Measurements from ENCODE around the gene TRIP10. TPM values are rescaled to one million over a fixed set of nuclear protein-coding genes. Genes with fewer than 3 reads are reported as not detected.

The TRIP10 gene
- total RNA-seq: 66.3 and 67.7 TPM in 2 replicates

- H3K9me3 Mint-ChIP-seq: no peaks in the 10 kb centered on the region
- H3K27ac Mint-ChIP-seq: peak within 1 kb of the TSS; percentile 99
- peaks cover 39% of the 10 kb centered on the region for H3K4me1 Mint-ChIP-seq
- peaks cover 32% of the 10 kb centered on the region for H3K36me3 Mint-ChIP-seq (ENCODE audit: low read depth)
- DNase-seq: peak; percentile 95
- intact Hi-C loops (cut with micrococcal nuclease): loop anchor here (5.0 kb wide), 3 partner anchors 207 to 1203 kb away; partner anchors contain the start of genes PET100, TIMM44, TNFSF9 and XAB2
- peak within 1 kb of the TSS; percentile 98 for H3K4me3 Mint-ChIP-seq
- H3K27me3 Mint-ChIP-seq: no peaks in the 10 kb centered on the region
These were observed at the start of gene TRIP10 for GRCh38 chr19:6739390-6739882. TSS of gene TRIP10 (plus strand) at chr19:6739680. CDS start at chr19:6739762, 82 bp downstream.

- Mint-ChIP-seq H3K4me3 (no peak overlapping the region), H3K4me1 (peaks cover 11% of the 10 kb centered on the region), H3K27me3 (peaks cover 2% of the 10 kb centered on the region), H3K9me3 (peaks cover 4% of the 10 kb centered on the region), H3K36me3 (ENCODE audit: low read depth) (no peaks in the 10 kb centered on the region), H3K27ac (no peak overlapping the region)
- intact Hi-C loops (cut with micrococcal nuclease): no loop called here
- no peak for DNase-seq
These were observed 49.2 kb upstream of the TRIP10 start for GRCh38 chr19:6690160-6690885.

- intact Hi-C loops (cut with micrococcal nuclease): no loop called here
- Mint-ChIP-seq H3K4me1 (peaks cover 11% of the 10 kb centered on the region), H3K36me3 (ENCODE audit: low read depth) (no peaks in the 10 kb centered on the region), H3K4me3 (no peak overlapping the region), H3K27ac (no peak overlapping the region), H3K9me3 (peaks cover 4% of the 10 kb centered on the region), H3K27me3 (peaks cover 2% of the 10 kb centered on the region)
- no peak for DNase-seq
These were observed 48.1 kb upstream of the TRIP10 start for GRCh38 chr19:6691342-6691741.

- no peak overlapping the region for H3K4me3 Mint-ChIP-seq
- intact Hi-C loops (cut with micrococcal nuclease): no loop called here
These were observed 47.5 kb upstream of the TRIP10 start for GRCh38 chr19:6692027-6692426.

GRCh38 chr19:6693056-6693471, 46.4 kb upstream of the TRIP10 start:
- Mint-ChIP-seq H3K4me3 (no peak overlapping the region), H3K9me3 (no peaks in the 10 kb centered on the region), H3K27ac (no peak overlapping the region), H3K36me3 (ENCODE audit: low read depth) (no peaks in the 10 kb centered on the region), H3K4me1 (peaks cover 9% of the 10 kb centered on the region), H3K27me3 (peaks cover 2% of the 10 kb centered on the region)
- intact Hi-C loops (cut with micrococcal nuclease): no loop called here
- no peak for DNase-seq

More at GRCh38 chr19:6692027-6692426, 47.5 kb upstream of the TRIP10 start:
- H3K27ac Mint-ChIP-seq: no peak overlapping the region
- no peak for DNase-seq
- peaks cover 4% of the 10 kb centered on the region for H3K9me3 Mint-ChIP-seq
- H3K36me3 Mint-ChIP-seq (ENCODE audit: low read depth): no peaks in the 10 kb centered on the region
- peaks cover 2% of the 10 kb centered on the region for H3K27me3 Mint-ChIP-seq
- H3K4me1 Mint-ChIP-seq: peaks cover 10% of the 10 kb centered on the region

GRCh38 chr19:6693681-6694080, 45.8 kb upstream of the TRIP10 start:
- H3K36me3 Mint-ChIP-seq (ENCODE audit: low read depth): no peaks in the 10 kb centered on the region
- H3K27me3 Mint-ChIP-seq: peaks cover 2% of the 10 kb centered on the region
- intact Hi-C loops (cut with micrococcal nuclease): no loop called here
- H3K4me1 Mint-ChIP-seq: peaks cover 8% of the 10 kb centered on the region
- H3K9me3 Mint-ChIP-seq: no peaks in the 10 kb centered on the region
- H3K27ac Mint-ChIP-seq: no peak overlapping the region
- DNase-seq: no peak
- no peak overlapping the region for H3K4me3 Mint-ChIP-seq

- no peaks in the 10 kb centered on the region for H3K9me3 Mint-ChIP-seq
- intact Hi-C loops (cut with micrococcal nuclease): no loop called here
- DNase-seq: no peak
- peaks cover 2% of the 10 kb centered on the region for H3K27me3 Mint-ChIP-seq
- no peak overlapping the region for H3K27ac Mint-ChIP-seq
- peaks cover 4% of the 10 kb centered on the region for H3K4me1 Mint-ChIP-seq
- no peak overlapping the region for H3K4me3 Mint-ChIP-seq
- no peaks in the 10 kb centered on the region for H3K36me3 Mint-ChIP-seq (ENCODE audit: low read depth)
These were observed 45.2 kb upstream of the TRIP10 start for GRCh38 chr19:6694147-6694815.

- H3K9me3 Mint-ChIP-seq: no peaks in the 10 kb centered on the region
- H3K27ac Mint-ChIP-seq: no peak overlapping the region
- intact Hi-C loops (cut with micrococcal nuclease): no loop called here
- peaks cover under 1% of the 10 kb centered on the region for H3K27me3 Mint-ChIP-seq
- DNase-seq: no peak
- H3K36me3 Mint-ChIP-seq (ENCODE audit: low read depth): no peaks in the 10 kb centered on the region
- no peak overlapping the region for H3K4me3 Mint-ChIP-seq
- H3K4me1 Mint-ChIP-seq: peaks cover 3% of the 10 kb centered on the region
These were observed 43.1 kb upstream of the TRIP10 start for GRCh38 chr19:6696239-6696820.

- H3K27ac Mint-ChIP-seq: no peak overlapping the region
- H3K36me3 Mint-ChIP-seq (ENCODE audit: low read depth): no peaks in the 10 kb centered on the region
- H3K27me3 Mint-ChIP-seq: no peaks in the 10 kb centered on the region
- intact Hi-C loops (cut with micrococcal nuclease): no loop called here
- H3K4me3 Mint-ChIP-seq: no peak overlapping the region
- no peak for DNase-seq
- H3K9me3 Mint-ChIP-seq: no peaks in the 10 kb centered on the region
- H3K4me1 Mint-ChIP-seq: peaks cover 3% of the 10 kb centered on the region
These were observed 42.2 kb upstream of the TRIP10 start for GRCh38 chr19:6697291-6697690.

GRCh38 chr19:6699935-6700334, 39.5 kb upstream of the TRIP10 start:
- H3K9me3 Mint-ChIP-seq: no peaks in the 10 kb centered on the region
- intact Hi-C loops (cut with micrococcal nuclease): no loop called here
- no peak for DNase-seq

GRCh38 chr19:6700586-6701316, 38.7 kb upstream of the TRIP10 start:
- no peak for DNase-seq
- Mint-ChIP-seq H3K4me1 (peaks cover 3% of the 10 kb centered on the region), H3K27ac (no peak overlapping the region), H3K4me3 (no peak overlapping the region), H3K36me3 (ENCODE audit: low read depth) (no peaks in the 10 kb centered on the region), H3K9me3 (no peaks in the 10 kb centered on the region), H3K27me3 (peaks cover 2% of the 10 kb centered on the region)
- intact Hi-C loops (cut with micrococcal nuclease): no loop called here

More at GRCh38 chr19:6699935-6700334, 39.5 kb upstream of the TRIP10 start:
- peaks cover 2% of the 10 kb centered on the region for H3K27me3 Mint-ChIP-seq
- no peaks in the 10 kb centered on the region for H3K36me3 Mint-ChIP-seq (ENCODE audit: low read depth)
- H3K27ac Mint-ChIP-seq: no peak overlapping the region
- no peak overlapping the region for H3K4me3 Mint-ChIP-seq
- H3K4me1 Mint-ChIP-seq: peaks cover 3% of the 10 kb centered on the region

GRCh38 chr19:6705931-6706632, 33.4 kb upstream of the TRIP10 start:
- Mint-ChIP-seq H3K4me3 (no peak overlapping the region), H3K4me1 (peaks cover 12% of the 10 kb centered on the region), H3K36me3 (ENCODE audit: low read depth) (no peaks in the 10 kb centered on the region), H3K27ac (no peak overlapping the region), H3K9me3 (no peaks in the 10 kb centered on the region), H3K27me3 (peaks cover 34% of the 10 kb centered on the region)
- no peak for DNase-seq
- intact Hi-C loops (cut with micrococcal nuclease): no loop called here

- Mint-ChIP-seq H3K4me3 (no peak overlapping the region), H3K9me3 (no peaks in the 10 kb centered on the region), H3K4me1 (peaks cover 13% of the 10 kb centered on the region), H3K36me3 (ENCODE audit: low read depth) (no peaks in the 10 kb centered on the region), H3K27me3 (peaks cover 39% of the 10 kb centered on the region), H3K27ac (no peak overlapping the region)
- intact Hi-C loops (cut with micrococcal nuclease): no loop called here
- DNase-seq: no peak
These were observed 32.9 kb upstream of the TRIP10 start for GRCh38 chr19:6706633-6706958.

All from activated CD4-positive, alpha-beta T cell treated with anti-CD3 and anti-CD28 coated beads, Interleukin-2, amount 10 ng/mL, durations not matched to agents 24 days and 14 days (primary cell).